ENCODE results near the gene PCSK6.

PCSK6 gene

GRCh38 chr15:101498717-101499480 lies 9.4 kb upstream of the PCSK6 start:
- no peak for DNase-seq

- DNase-seq = no peak
These were observed 8.7 kb upstream of the PCSK6 start for GRCh38 chr15:101498076-101498716.

- no peak for DNase-seq
These were observed 8.1 kb upstream of the PCSK6 start for GRCh38 chr15:101497484-101498034.

GRCh38 chr15:101497017-101497416 lies 7.5 kb upstream of the PCSK6 start:
- no peak for DNase-seq

- no peak for DNase-seq
These were observed 6.9 kb upstream of the PCSK6 start for GRCh38 chr15:101496198-101496986.

- DNase-seq = no peak
These were observed 6.1 kb upstream of the PCSK6 start for GRCh38 chr15:101495334-101496197.

GRCh38 chr15:101494251-101494796 lies 4.8 kb upstream of the PCSK6 start:
- no peak for DNase-seq

GRCh38 chr15:101492766-101493692 lies 3.5 kb upstream of the PCSK6 start:
- no peak for DNase-seq

- DNase-seq = no peak
These were observed 2.5 kb upstream of the PCSK6 start for GRCh38 chr15:101491734-101492640.

GRCh38 chr15:101490922-101491733 lies 1.6 kb upstream of the PCSK6 start:
- DNase-seq = no peak

- DNase-seq = no peak
These were observed 943 bp upstream of the PCSK6 start for GRCh38 chr15:101490408-101490891.

GRCh38 chr15:101489237-101489598 lies 289 bp downstream of the PCSK6 start:
- DNase-seq = no peak

GRCh38 chr15:101488300-101489164 lies 975 bp downstream of the PCSK6 start:
- DNase-seq = no peak

- no peak for DNase-seq
These were observed 2.6 kb downstream of the PCSK6 start for GRCh38 chr15:101486696-101487459.

GRCh38 chr15:101483462-101483861 lies 6.0 kb downstream of the PCSK6 start:
- DNase-seq = no peak

GRCh38 chr15:101482526-101483371 lies 6.8 kb downstream of the PCSK6 start:
- DNase-seq = no peak

Data from KG1 (cell line).